HG03097 (cell line): ENCODE data around the gene GLIS2.

Source experiments
- ATAC-seq: cut with Tn5 transposase; IDR thresholded peaks from one replicate; pipeline ENCODE4 v1.9.1; 2021; ENCODE audit not compliant: unreplicated experiment, low FRiP score

The GLIS2 gene

GRCh38 chr16:4319454-4320421, 3.9 kb downstream of the GLIS2 start:
- no peak for ATAC-seq

- ATAC-seq, result no peak
Measured at GRCh38 chr16:4320571-4321137, 4.8 kb downstream of the GLIS2 start.

GRCh38 chr16:4321286-4322120, 5.6 kb downstream of the GLIS2 start:
- no peak for ATAC-seq

- ATAC-seq, result no peak
Measured at GRCh38 chr16:4322121-4323052, 6.5 kb downstream of the GLIS2 start.

- no peak for ATAC-seq
Measured at GRCh38 chr16:4323071-4323844, 7.4 kb downstream of the GLIS2 start.

- ATAC-seq, result no peak
Measured at GRCh38 chr16:4323845-4324488, 8.1 kb downstream of the GLIS2 start.

- no peak for ATAC-seq
Measured at GRCh38 chr16:4324492-4325252, 8.8 kb downstream of the GLIS2 start.

- no peak for ATAC-seq
Measured at GRCh38 chr16:4325253-4325758, 9.4 kb downstream of the GLIS2 start.

GRCh38 chr16:4327386-4328045, 11.6 kb downstream of the GLIS2 start:
- no peak for ATAC-seq

- no peak for ATAC-seq
Measured at GRCh38 chr16:4328046-4328781, 12.3 kb downstream of the GLIS2 start.

- no peak for ATAC-seq
Measured at GRCh38 chr16:4328782-4329775, 13.2 kb downstream of the GLIS2 start.

GRCh38 chr16:4330277-4330874, 14.5 kb downstream of the GLIS2 start:
- ATAC-seq, result no peak

- ATAC-seq, result no peak
Measured at GRCh38 chr16:4332083-4332482, 16.2 kb downstream of the GLIS2 start.

GRCh38 chr16:4332623-4333307, 16.9 kb downstream of the GLIS2 start:
- ATAC-seq, result no peak

- ATAC-seq, result no peak
Measured at GRCh38 chr16:4333308-4333638, 17.4 kb downstream of the GLIS2 start.
